GM12801 (cell line): ENCODE measurements around the gene GCAT.

ENCODE experiments used
- CTCF ChIP-seq: IDR thresholded peaks from one replicate; pipeline ENCODE4 v1.5.1; 2011; ENCODE audit warnings: control low read depth; ENCODE audit not compliant: insufficient read length; ENCODE audit errors: extremely low read depth

GCAT gene

GRCh38 chr22:37852418-37852817 lies 44.7 kb downstream of the GCAT start:
- TF ChIP-seq CTCF, result no peak

- TF ChIP-seq CTCF, result no peak
These were observed 47.2 kb downstream of the GCAT start for GRCh38 chr22:37854946-37855345.

DNA sequence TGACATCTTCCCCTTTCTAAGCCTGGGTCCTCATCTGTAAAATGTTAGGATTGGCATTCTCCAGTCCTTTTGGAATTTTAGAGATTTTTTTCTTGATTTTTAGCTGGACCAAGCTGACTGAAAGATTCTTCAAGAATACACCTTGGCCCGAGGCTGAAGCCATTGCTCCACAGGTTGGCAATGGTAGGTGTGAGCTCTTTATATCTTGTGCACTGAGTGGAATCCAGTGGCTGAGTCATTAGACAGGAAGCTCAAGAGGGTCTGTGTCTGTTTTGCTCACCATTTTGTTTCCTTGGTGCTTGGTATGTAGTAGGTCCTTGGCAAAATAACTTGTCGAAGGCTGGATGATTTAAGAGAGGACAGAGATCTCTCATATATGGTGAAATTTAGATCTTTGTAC lies 47.7 kb downstream of the GCAT start:
- no peak for TF ChIP-seq CTCF

DNA sequence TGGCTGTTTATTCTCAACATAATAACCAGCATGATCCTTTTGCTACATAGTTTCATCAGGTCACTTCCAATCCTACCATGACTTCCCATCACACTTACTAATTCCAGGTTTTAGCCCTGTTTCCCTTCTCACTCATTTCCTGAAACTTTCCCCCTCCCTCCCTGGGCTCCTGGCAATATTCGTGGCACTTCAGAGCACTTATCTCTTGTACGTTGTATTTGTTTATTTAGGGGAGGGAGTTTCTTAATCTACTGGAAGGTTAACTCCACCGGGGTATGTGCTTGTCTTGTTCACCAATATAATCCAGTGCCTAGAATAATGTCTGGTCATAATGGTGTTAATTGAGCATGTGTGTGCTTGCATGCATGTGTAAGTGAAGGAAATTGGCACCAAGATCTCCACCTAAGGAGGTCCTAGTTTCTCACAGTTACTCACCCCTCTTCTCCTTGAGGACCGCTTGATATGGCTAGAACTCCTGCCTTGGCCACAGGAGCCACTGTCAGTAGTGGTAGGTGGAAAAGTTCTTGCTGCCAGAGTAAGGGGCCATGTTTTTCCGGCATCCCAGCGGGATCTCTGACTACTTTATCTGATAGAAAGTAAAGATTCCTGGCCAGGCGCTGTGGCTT lies 53.2 kb downstream of the GCAT start:
- TF ChIP-seq CTCF, result no peak

DNA sequence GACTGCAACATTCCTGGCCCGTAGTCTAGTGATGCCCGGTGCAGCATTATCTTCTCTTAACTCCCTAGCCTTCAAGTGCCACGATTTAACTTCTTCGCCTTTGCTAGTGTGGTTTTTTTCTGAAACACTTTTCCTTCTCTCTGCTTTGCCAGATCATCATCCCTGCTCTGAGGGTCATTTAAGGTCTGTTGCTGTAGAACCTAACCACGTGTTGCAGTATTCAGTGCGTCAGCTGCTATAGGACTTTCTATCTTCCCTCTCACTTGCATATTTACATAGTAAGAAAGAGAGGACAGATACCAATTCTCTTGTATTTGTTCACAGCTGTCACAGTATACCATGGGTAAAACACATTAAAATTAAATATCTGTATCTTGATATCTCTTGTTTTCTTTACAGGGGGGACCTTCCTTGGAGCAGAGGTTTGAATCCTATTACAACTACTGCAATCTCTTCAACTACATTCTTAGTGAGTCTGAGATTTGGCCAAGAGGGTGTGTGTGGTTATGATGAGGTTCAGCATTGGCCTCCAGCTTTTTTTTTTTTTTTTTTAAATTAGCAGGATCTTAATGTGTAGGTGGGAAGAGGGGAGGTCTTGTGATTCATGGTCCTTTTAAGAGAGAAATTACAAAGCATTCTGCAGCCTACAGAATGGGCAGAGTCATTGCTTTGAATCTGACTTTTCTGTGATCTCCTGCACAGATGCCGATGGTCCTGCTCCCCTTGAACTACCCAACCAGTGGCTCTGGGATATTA lies 55.0 kb downstream of the GCAT start:
- no peak for TF ChIP-seq CTCF

- no peak for TF ChIP-seq CTCF
These were observed 57.8 kb downstream of the GCAT start for GRCh38 chr22:37865510-37865909.
